Dendritic cell treated with granulocyte-macrophage colony-stimulating factor and Interleukin-4, amounts not matched to agents 40 ng/mL and 50 ng/mL, for 4 days (primary cell): ENCODE results near the gene GSTA5.
"Not testable (repeated sequence)": the region's sequence is repeated elsewhere in the genome, so short reads cannot be mapped to it uniquely, and the experiment has no call there.

Source experiments
- H3K27ac Mint-ChIP-seq: one replicate; pipeline ENCODE4 v1.8.0; 2022; ENCODE audit warnings: mild to moderate bottlenecking, mixed read lengths
- H3K27me3 Mint-ChIP-seq: one replicate; pipeline ENCODE4 v1.8.0; 2022; ENCODE audit warnings: mild to moderate bottlenecking, mixed read lengths
- H3K36me3 Mint-ChIP-seq: one replicate; pipeline ENCODE4 v1.8.0; 2022; ENCODE audit warnings: low read depth, mixed read lengths
- H3K4me1 Mint-ChIP-seq: one replicate; pipeline ENCODE4 v1.8.0; 2022; ENCODE audit warnings: low read depth, mixed read lengths
- H3K4me3 Mint-ChIP-seq: one replicate; pipeline ENCODE4 v1.8.0; 2022; ENCODE audit warnings: mild to moderate bottlenecking, moderate library complexity, mixed read lengths
- H3K9me3 Mint-ChIP-seq: one replicate; pipeline ENCODE4 v1.8.0; 2022; ENCODE audit warnings: mixed read lengths
- intact Hi-C: fragments of 100-400 bp; cut with micrococcal nuclease; formaldehyde crosslinking; loops from one replicate; pipeline ENCODE4 v1.15.0; 2022

The GSTA5 gene

DNA sequence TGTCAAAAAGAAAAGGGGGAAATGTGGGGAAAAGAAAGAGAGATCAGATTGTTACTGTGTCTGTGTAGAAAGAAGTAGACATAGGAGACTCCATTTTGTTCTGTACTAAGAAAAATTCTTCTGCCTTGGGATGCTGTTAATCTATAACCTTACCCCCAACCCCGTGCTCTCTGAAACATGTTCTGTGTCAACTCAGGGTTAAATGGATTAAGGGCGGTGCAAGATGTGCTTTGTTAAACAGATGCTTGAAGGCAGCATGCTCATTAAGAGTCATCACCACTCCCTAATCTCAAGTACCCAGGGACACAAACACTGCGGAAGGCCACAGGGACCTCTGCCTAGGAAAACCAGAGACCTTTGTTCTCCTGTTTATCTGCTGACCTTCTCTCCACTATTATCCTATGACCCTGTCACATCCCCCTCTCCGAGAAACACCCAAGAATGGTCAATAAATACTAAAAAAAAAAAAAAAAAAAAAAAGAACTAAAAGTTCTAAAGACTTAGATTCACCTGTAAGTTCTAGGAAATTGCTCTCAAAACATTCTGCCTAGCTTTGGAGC lies 14.6 kb downstream of the GSTA5 start:
- H3K27ac Mint-ChIP-seq, H3K27me3 Mint-ChIP-seq, H3K4me3 Mint-ChIP-seq, H3K4me1 Mint-ChIP-seq, H3K36me3 Mint-ChIP-seq: not testable (repeated sequence)
- intact Hi-C loops: loop anchor here (2.0 kb wide), 1 partner anchor 39 kb away; no protein-coding TSS in a partner anchor
- peaks cover 30% of the 10 kb centered on the region for H3K9me3 Mint-ChIP-seq

DNA sequence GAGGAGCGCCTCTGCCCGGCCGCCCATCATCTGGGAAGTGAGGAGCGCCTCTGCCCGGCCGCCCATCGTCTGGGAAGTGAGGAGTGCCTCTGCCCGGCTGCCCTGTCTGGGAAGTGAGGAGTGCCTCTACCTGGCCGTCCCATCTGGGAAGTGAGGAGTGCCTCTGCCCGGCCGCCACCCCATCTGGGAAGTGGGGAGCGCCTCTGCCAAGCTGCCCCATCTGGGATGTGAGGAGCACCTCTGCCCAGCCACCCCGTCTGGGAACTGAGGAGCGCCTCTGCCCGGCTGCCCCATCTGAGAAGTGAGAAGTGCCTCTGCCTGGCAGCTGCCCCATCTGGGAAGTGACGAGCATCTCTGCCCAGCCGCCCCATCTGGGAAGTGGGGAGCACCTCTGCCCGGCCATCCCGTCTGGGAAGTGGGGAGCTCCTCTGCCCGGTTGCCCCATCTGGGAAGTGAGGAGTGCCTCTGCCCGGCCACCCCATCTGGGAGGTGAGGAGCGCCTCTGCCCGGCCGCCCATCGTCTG lies 15.3 kb downstream of the GSTA5 start:
- intact Hi-C loops, H3K27ac Mint-ChIP-seq, H3K4me1 Mint-ChIP-seq, H3K4me3 Mint-ChIP-seq, H3K27me3 Mint-ChIP-seq, H3K36me3 Mint-ChIP-seq: not testable (repeated sequence)
- H3K9me3 Mint-ChIP-seq: peaks cover 37% of the 10 kb centered on the region

DNA sequence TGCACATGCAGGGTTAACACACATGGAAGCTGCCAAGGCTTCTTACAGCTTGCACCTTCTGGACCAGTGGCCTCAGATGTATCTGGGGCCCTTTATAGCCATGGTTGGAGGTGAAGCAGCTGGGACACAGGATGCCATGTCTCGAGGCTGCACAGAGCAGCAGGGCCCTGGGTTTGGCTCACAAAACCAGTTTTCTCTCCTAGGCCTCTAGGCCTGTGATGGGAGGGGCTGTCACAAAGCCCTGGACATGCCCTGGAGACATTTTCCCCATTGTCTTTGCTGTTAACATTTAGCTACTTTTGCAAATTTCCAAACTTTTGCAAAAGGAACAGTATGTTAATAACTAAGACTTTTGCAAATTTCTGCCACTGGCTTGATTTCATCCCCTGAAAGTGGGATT lies 18.8 kb downstream of the GSTA5 start:
- Mint-ChIP-seq H3K4me3 (no peak overlapping the region), H3K9me3 (peaks cover 38% of the 10 kb centered on the region), H3K27ac (no peak overlapping the region), H3K27me3 (no peaks in the 10 kb centered on the region), H3K4me1 (no peaks in the 10 kb centered on the region), H3K36me3 (no peaks in the 10 kb centered on the region)
- intact Hi-C loops: no loop called here

DNA sequence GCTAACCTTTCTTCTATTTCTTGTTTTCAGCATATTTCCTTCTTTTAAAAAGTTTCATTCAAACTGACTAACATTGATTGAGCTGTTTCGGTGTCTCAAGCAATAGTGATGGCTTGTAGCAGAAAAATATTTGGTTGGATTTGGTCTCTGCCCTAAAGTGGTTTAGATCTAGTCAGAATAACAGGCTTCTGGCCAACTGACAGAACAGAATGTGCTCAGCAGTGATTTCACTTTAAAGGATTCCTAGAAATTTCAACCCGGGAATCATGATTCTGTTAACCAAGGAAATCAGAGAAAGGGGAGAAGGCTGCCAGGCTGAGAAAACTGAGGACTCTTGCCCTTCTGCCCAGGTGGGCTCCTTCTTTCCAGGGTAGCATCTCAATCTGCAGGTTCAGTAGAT lies 20.4 kb downstream of the GSTA5 start:
- Mint-ChIP-seq H3K4me3 (no peak overlapping the region), H3K4me1 (no peaks in the 10 kb centered on the region), H3K36me3 (no peaks in the 10 kb centered on the region), H3K27me3 (no peaks in the 10 kb centered on the region), H3K27ac (no peak overlapping the region), H3K9me3 (peaks cover 32% of the 10 kb centered on the region)
- intact Hi-C loops: no loop called here

DNA sequence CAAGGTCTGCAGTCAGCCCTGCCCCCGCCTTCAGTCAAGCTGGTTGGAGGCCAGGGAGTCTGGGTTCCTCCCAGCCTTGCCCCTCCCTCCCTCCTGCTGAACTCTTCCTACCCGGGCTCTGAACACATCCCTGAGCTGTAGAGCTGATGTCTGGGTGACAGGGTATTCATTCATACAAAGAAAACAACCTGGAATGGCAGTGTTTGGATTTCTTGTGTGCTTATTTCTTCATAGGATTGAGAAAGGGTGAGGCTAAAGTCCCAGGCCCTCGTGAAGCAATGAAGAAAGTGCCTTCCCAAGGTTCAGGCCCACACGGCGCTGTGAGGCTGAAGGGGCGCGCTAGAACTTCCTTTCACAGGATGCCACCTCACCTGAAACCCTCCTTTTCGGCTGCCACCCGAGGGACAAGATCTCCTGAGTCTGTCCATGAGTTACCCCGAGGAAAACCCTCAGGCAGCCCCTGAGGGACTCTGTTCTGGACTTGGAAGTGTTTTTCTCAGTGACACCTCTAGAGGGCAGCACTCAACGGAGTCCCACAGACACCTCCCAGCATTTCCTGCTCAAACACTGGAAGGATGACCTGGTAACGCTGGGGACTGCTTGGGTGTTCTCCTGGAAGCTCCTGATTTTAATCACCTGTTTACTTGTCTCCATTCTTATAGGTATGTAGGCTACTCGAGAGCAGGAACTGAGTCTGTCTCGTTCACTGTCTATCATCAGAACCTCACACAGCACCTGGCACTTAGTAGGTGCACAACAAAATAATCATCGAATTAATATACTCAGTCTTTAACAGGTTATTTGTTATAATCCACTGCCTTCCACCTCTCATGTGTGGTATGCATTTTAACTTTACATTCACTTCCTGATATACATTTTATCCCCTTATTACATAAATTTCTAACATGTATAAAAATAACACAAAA lies 25.2 kb downstream of the GSTA5 start:
- no peak overlapping the region for H3K4me3 Mint-ChIP-seq
- peaks cover 2% of the 10 kb centered on the region for H3K9me3 Mint-ChIP-seq
- H3K27me3 Mint-ChIP-seq: peaks cover 8% of the 10 kb centered on the region
- intact Hi-C loops: no loop called here
- no peaks in the 10 kb centered on the region for H3K36me3 Mint-ChIP-seq
- H3K4me1 Mint-ChIP-seq: no peaks in the 10 kb centered on the region
- no peak overlapping the region for H3K27ac Mint-ChIP-seq

DNA sequence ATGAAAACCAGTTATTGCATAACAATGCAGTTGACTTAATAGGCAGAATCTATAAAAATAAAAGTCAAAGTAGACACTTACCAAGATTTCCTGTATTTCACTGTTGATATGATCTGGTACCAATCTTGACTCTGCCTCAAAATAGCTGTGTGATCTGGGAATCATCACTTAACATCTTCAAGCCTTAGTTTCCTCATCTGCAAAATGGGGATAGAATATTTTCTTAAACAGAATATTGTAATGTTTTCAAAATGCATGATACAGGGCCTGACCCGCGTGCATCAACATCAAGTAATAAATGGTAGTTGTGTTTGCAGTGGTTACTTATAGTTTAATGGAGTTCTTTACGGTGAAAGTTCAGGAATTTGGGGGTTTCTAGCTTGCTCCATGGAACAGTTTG lies 26.1 kb downstream of the GSTA5 start:
- H3K36me3 Mint-ChIP-seq, intact Hi-C loops, H3K27me3 Mint-ChIP-seq, H3K9me3 Mint-ChIP-seq, H3K4me1 Mint-ChIP-seq, H3K27ac Mint-ChIP-seq, H3K4me3 Mint-ChIP-seq: not testable (repeated sequence)

DNA sequence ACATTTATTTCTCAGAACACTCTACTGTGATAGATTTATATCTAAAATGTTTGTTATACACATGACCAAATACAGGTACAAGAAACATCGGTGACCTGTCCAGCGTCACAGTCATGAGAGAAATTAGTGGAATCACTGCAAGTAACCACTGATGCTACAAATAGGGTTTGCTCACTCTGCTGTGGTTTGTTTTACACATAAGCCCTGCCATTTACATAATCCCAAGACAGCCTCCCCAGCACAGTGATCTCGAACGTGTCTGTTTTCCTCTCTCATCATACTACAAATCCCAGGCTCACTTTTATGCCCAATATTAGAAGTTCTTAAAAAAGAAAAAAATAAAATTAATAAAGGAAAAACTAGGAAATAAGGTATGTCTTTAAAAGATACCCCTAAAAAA lies 30.8 kb downstream of the GSTA5 start:
- H3K9me3 Mint-ChIP-seq, H3K4me3 Mint-ChIP-seq, H3K36me3 Mint-ChIP-seq, intact Hi-C loops, H3K27ac Mint-ChIP-seq, H3K4me1 Mint-ChIP-seq: not testable (repeated sequence)
- H3K27me3 Mint-ChIP-seq: peaks cover 14% of the 10 kb centered on the region

DNA sequence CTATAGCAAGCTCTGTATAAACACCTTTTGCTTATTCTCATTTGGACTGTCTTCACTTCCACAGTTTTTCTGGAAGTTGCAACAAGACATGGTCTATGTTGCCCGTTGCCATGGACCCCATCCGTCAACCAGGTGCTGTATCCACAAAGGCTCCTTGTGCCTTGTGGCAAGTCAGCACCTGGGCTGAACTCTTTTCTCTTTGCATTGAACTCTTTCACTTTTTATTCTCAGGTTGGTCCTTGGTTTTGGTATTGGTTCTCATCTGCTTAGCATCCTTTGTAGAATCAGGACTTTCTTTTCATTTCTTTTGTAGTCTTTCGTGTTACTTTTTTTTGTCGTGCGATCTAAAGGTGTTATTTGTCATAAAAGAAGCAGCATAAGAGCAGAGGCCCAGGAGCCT lies 32.0 kb downstream of the GSTA5 start:
- intact Hi-C loops: no loop called here
- Mint-ChIP-seq H3K27ac (no peak overlapping the region), H3K36me3 (no peaks in the 10 kb centered on the region), H3K9me3 (no peaks in the 10 kb centered on the region), H3K4me3 (no peak overlapping the region), H3K27me3 (peaks cover 12% of the 10 kb centered on the region), H3K4me1 (no peaks in the 10 kb centered on the region)

DNA sequence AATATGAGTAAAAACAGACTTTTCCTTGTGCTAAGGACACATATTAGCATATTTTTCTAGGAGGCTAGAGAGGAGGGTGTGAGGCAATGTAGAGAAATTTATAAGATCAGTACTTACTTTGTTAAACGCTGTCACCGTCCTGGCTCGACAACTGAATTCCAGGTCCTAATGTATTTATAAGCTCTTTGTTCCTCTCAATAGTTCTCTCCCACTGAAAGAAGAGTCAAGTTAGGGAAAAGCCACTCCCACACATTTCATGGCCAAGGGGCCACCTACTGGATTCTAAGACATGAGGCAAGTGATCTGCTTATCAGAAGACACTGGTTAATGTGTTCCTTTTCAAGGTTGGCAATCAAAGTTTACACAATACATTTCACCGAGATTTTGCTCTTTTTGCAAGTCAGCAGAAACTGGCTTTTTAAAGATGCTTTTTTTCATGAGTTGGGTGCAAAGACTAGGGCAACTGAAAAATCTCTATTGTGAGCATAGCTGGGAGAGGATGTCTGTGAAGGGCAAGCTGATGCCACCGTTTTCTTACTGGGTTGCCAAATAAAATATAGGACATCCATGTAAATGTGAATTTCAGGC lies 36.9 kb downstream of the GSTA5 start, which contains the start of gene GSTA1:
GSTA1 (minus strand) TSS at position 149 of the 588 bp plus-strand sequence. CDS start 4,549 bp downstream, outside the sequence.
- intact Hi-C loops, H3K4me3 Mint-ChIP-seq, H3K36me3 Mint-ChIP-seq, H3K9me3 Mint-ChIP-seq, H3K4me1 Mint-ChIP-seq, H3K27ac Mint-ChIP-seq: not testable (repeated sequence)
- peaks cover 12% of the 10 kb centered on the region for H3K27me3 Mint-ChIP-seq

DNA sequence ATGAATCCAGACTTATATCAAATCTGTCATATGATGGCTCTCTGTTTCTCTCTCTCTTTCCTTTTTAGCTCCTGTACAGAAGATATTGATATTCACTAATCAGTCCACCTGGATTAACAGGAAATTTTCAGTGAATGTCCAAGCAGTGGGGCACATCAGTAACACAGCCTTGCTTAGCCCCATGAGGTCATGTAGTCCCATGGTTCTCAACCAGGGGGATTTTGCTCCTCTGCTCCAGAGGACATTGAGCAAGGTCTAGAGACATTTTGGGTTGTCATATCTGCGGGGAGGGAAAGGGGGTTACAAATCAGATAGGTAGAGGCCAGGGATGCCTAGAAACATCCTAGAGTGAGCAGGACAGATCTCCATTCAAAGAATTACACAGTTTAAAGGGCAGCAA lies 37.8 kb downstream of the GSTA5 start:
- Mint-ChIP-seq H3K4me1 (no peaks in the 10 kb centered on the region), H3K4me3 (no peak overlapping the region), H3K36me3 (no peaks in the 10 kb centered on the region), H3K9me3 (no peaks in the 10 kb centered on the region), H3K27ac (no peak overlapping the region), H3K27me3 (peaks cover 10% of the 10 kb centered on the region)
- intact Hi-C loops: no loop called here

DNA sequence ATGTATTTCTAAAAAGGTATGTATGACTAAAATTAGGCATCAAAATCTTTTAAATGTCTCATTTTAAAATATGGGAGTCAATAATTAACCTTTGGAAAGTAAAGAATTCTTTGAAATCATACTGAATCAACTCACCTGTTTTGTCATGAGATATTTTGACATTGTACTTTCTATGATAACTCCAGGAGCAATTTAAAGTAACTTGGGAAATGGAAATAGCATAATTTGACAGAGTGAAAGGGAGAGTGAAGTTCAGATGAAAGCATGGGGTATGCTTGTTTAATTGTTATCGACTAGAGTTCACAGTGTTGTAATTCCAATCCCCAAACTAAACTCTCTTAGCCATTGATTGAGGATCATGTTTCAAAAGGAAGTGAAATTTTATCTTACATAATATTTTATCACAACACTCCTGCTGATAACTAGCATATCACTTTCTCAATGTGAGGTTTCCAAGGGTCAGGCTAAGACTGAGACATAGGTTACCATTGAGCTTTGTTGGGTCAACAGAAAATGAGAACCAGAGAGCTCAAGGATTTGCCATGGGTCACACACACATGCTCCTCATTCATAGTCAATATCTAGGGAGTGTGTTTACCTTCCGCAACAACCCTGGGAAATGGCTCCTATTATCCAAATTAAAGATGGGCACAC lies 39.3 kb downstream of the GSTA5 start:
- H3K4me3 Mint-ChIP-seq: no peak overlapping the region
- no peaks in the 10 kb centered on the region for H3K36me3 Mint-ChIP-seq
- H3K27ac Mint-ChIP-seq: no peak overlapping the region
- intact Hi-C loops: no loop called here
- H3K9me3 Mint-ChIP-seq: no peaks in the 10 kb centered on the region
- peaks cover 9% of the 10 kb centered on the region for H3K27me3 Mint-ChIP-seq
- H3K4me1 Mint-ChIP-seq: no peaks in the 10 kb centered on the region

DNA sequence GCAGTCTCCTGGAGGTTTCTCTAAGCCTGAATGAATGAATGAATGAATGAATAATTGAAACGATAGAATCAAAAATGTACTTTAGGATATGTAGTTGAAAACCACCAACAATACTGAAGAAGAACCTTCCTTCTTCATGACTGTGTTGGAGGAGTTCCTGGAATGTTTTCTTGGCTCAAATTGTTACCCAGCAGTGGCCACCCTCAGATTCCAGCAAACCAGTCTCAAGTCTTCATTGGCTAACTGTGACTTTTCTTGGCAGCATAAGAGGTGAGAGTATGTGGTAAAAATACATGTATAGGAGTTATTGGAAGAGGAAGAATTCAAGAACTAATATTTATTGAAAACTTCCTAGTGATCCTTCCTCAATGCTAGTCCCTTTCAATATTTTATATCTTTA lies 41.3 kb downstream of the GSTA5 start:
- H3K36me3 Mint-ChIP-seq, H3K9me3 Mint-ChIP-seq, H3K4me1 Mint-ChIP-seq, H3K27me3 Mint-ChIP-seq, H3K27ac Mint-ChIP-seq, H3K4me3 Mint-ChIP-seq, intact Hi-C loops: not testable (repeated sequence)

DNA sequence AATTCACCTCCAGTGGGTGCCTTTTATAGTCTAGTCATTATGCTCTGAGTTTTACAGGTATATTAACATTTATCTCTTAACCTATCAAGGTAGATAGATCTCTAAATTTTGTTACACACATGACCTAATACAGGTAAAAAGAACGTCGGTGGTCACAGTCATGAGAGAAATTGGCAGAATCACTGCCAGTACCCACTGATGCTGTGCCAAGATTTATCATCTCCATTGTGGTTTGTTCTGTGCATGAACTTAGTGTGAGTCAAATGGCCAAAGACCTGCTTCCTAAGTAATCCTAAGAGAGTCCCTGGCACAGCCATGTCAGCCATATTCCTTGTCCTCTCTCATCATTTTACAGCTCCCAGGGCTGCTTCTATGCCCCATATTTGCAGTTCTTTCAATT lies 46.2 kb downstream of the GSTA5 start:
- H3K27ac Mint-ChIP-seq, H3K4me3 Mint-ChIP-seq, H3K27me3 Mint-ChIP-seq, H3K9me3 Mint-ChIP-seq, H3K4me1 Mint-ChIP-seq, intact Hi-C loops, H3K36me3 Mint-ChIP-seq: not testable (repeated sequence)

DNA sequence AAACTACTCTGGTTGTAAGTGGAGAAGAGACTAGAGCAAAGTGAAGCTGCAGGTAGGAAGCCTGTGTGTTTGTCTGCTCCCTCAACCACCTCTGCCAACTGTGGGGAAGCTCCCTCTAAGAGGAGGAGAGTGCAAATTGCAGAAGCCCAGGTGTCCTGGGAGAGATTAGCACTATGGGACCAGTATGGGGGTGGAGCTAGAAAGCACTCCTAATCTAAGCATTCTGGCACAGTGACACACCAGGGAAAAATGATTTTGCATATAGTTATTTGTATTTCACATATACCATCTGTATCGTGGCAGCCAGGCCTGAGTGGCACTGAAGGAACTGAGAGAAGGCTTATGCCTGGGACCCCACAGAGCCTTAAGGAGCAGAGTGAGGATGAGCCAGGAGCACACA lies 49.8 kb downstream of the GSTA5 start:
- Mint-ChIP-seq H3K4me1 (no peaks in the 10 kb centered on the region), H3K36me3 (no peaks in the 10 kb centered on the region), H3K4me3 (no peak overlapping the region), H3K9me3 (peaks cover 17% of the 10 kb centered on the region), H3K27me3 (peaks cover under 1% of the 10 kb centered on the region), H3K27ac (no peak overlapping the region)
- intact Hi-C loops: no loop called here
